SKM-1 (cell line): ENCODE results near the gene IQCF5.
"Not testable (repeated sequence)": the region's sequence is repeated elsewhere in the genome, so short reads cannot be mapped to it uniquely, and the experiment has no call there.

Source experiments
- DNase-seq: peaks from one replicate; lab custom pipeline; 2025; ENCODE audit not compliant: unreplicated experiment; lab: John Stamatoyannopoulos, UW

The IQCF5 gene

GRCh38 chr3:51869304-51869703, 6.1 kb downstream of the IQCF5 start:
- no peak for DNase-seq

- DNase-seq = not testable (repeated sequence)
These were observed 6.5 kb downstream of the IQCF5 start for GRCh38 chr3:51868896-51869295.

GRCh38 chr3:51862886-51863285, 12.5 kb downstream of the IQCF5 start:
- DNase-seq = no peak

- no peak for DNase-seq
These were observed 14.4 kb downstream of the IQCF5 start, which contains the start of gene IQCF2 for GRCh38 chr3:51860703-51861665. IQCF2 (plus strand) TSS chr3:51861615; CDS start chr3:51861667, 52 bp downstream.

- not testable (repeated sequence) for DNase-seq
These were observed 20.0 kb downstream of the IQCF5 start for GRCh38 chr3:51855411-51855810.

GRCh38 chr3:51845129-51845528, 30.3 kb downstream of the IQCF5 start:
- DNase-seq = no peak

- DNase-seq = no peak
These were observed 38.8 kb downstream of the IQCF5 start for GRCh38 chr3:51836606-51837005.

GRCh38 chr3:51830836-51831385, 44.5 kb downstream of the IQCF5 start:
- no peak for DNase-seq

- DNase-seq = no peak
These were observed 45.1 kb downstream of the IQCF5 start for GRCh38 chr3:51830345-51830744.

- no peak for DNase-seq
These were observed 47.1 kb downstream of the IQCF5 start for GRCh38 chr3:51828297-51828696.
